ENCODE data around the gene EEIG2. TPM values are rescaled to one million over a fixed set of nuclear protein-coding genes. Genes with fewer than 3 reads are reported as not detected.

EEIG2 gene
- polyA plus RNA-seq, 4 donors: 7.8 to 21.7 (median 9.6) TPM

GRCh38 chr1:108523829-108524228 lies 36.1 kb upstream of the EEIG2 start:
- Histone ChIP-seq H3K9me3 (ENCODE audit: control insufficient read depth in 2 of 2, insufficient read depth in 1 of 2, low read depth in 1 of 2, low read length in 1 of 2) (no peaks in the 10 kb centered on the region), H3K36me3 (ENCODE audit: control insufficient read depth in 3 of 3, insufficient read depth in 2 of 3, low read depth in 1 of 3, low read length in 3 of 3) (no peaks in the 10 kb centered on the region), H3K27me3 (ENCODE audit: control insufficient read depth in 3 of 3, insufficient read depth in 3 of 3, low read length in 3 of 3) (no peaks in the 10 kb centered on the region), H3K4me3 (ENCODE audit: low read depth in 1 of 3, low read length in 3 of 3) (no peak overlapping the region), H3K4me1 (ENCODE audit: control insufficient read depth in 3 of 3, insufficient read depth in 2 of 3, low read depth in 1 of 3, low read length in 2 of 3) (peaks cover 0 to 4% (median 0%) of the 10 kb centered on the region in 3 donors), H3K27ac (ENCODE audit: low read depth in 1 of 3, low read length in 2 of 3) (no peak overlapping the region)
- no peak for DNase-seq
- FAIRE-seq: no peak

- DNase-seq: no peak
- no peaks in the 10 kb centered on the region for H3K9me3 ChIP-seq (ENCODE audit: control insufficient read depth in 2 of 2, insufficient read depth in 1 of 2, low read depth in 1 of 2, low read length in 1 of 2)
- WGBS, 3 donors: 82 to 85% (median 83%) methylated on average over 3 of the region's 3 CpGs
- H3K4me1 ChIP-seq (ENCODE audit: control insufficient read depth in 3 of 3, insufficient read depth in 2 of 3, low read depth in 1 of 3, low read length in 2 of 3): peaks cover 0 to 4% (median 0%) of the 10 kb centered on the region in 3 donors
- no peaks in the 10 kb centered on the region for H3K27me3 ChIP-seq (ENCODE audit: control insufficient read depth in 3 of 3, insufficient read depth in 3 of 3, low read length in 3 of 3)
- no peak overlapping the region for H3K27ac ChIP-seq (ENCODE audit: low read depth in 1 of 3, low read length in 2 of 3)
- no peak for FAIRE-seq
- no peaks in the 10 kb centered on the region for H3K36me3 ChIP-seq (ENCODE audit: control insufficient read depth in 3 of 3, insufficient read depth in 2 of 3, low read depth in 1 of 3, low read length in 3 of 3)
- no peak overlapping the region for H3K4me3 ChIP-seq (ENCODE audit: low read depth in 1 of 3, low read length in 3 of 3)
Observed at GRCh38 chr1:108524676-108525075, 35.2 kb upstream of the EEIG2 start.

- WGBS, 3 donors: 77 to 90% (median 88%) methylated on average over 3 of the region's 3 CpGs
- H3K4me1 ChIP-seq (ENCODE audit: control insufficient read depth in 3 of 3, insufficient read depth in 2 of 3, low read depth in 1 of 3, low read length in 2 of 3): peaks cover 0 to 3% (median 0%) of the 10 kb centered on the region in 3 donors
- H3K9me3 ChIP-seq (ENCODE audit: control insufficient read depth in 2 of 2, insufficient read depth in 1 of 2, low read depth in 1 of 2, low read length in 1 of 2): no peaks in the 10 kb centered on the region
- no peak overlapping the region for H3K4me3 ChIP-seq (ENCODE audit: low read depth in 1 of 3, low read length in 3 of 3)
- H3K27ac ChIP-seq (ENCODE audit: low read depth in 1 of 3, low read length in 2 of 3): no peak overlapping the region
- no peaks in the 10 kb centered on the region for H3K27me3 ChIP-seq (ENCODE audit: control insufficient read depth in 3 of 3, insufficient read depth in 3 of 3, low read length in 3 of 3)
- FAIRE-seq: no peak
- no peak for DNase-seq
- H3K36me3 ChIP-seq (ENCODE audit: control insufficient read depth in 3 of 3, insufficient read depth in 2 of 3, low read depth in 1 of 3, low read length in 3 of 3): no peaks in the 10 kb centered on the region
Observed at GRCh38 chr1:108527135-108527534, 32.8 kb upstream of the EEIG2 start.

GRCh38 chr1:108527837-108528236 lies 32.1 kb upstream of the EEIG2 start:
- H3K9me3 ChIP-seq (ENCODE audit: control insufficient read depth in 2 of 2, insufficient read depth in 1 of 2, low read depth in 1 of 2, low read length in 1 of 2): no peaks in the 10 kb centered on the region
- H3K36me3 ChIP-seq (ENCODE audit: control insufficient read depth in 3 of 3, insufficient read depth in 2 of 3, low read depth in 1 of 3, low read length in 3 of 3): no peaks in the 10 kb centered on the region
- FAIRE-seq: no peak
- H3K27me3 ChIP-seq (ENCODE audit: control insufficient read depth in 3 of 3, insufficient read depth in 3 of 3, low read length in 3 of 3): no peaks in the 10 kb centered on the region
- DNase-seq: no peak
- H3K4me3 ChIP-seq (ENCODE audit: low read depth in 1 of 3, low read length in 3 of 3): no peak overlapping the region
- WGBS, 3 donors: 92 to 96% (median 93%) methylated on average over 2 of the region's 2 CpGs
- H3K27ac ChIP-seq (ENCODE audit: low read depth in 1 of 3, low read length in 2 of 3): no peak overlapping the region
- H3K4me1 ChIP-seq (ENCODE audit: control insufficient read depth in 3 of 3, insufficient read depth in 2 of 3, low read depth in 1 of 3, low read length in 2 of 3): no peaks in the 10 kb centered on the region

- DNase-seq (no peak), FAIRE-seq (no peak)
- H3K36me3 ChIP-seq (ENCODE audit: control insufficient read depth in 3 of 3, insufficient read depth in 2 of 3, low read depth in 1 of 3, low read length in 3 of 3): no peaks in the 10 kb centered on the region
- no peak overlapping the region for H3K4me3 ChIP-seq (ENCODE audit: low read depth in 1 of 3, low read length in 3 of 3)
- no peaks in the 10 kb centered on the region for H3K27me3 ChIP-seq (ENCODE audit: control insufficient read depth in 3 of 3, insufficient read depth in 3 of 3, low read length in 3 of 3)
- WGBS, 3 donors: 71 to 90% (median 86%) methylated on average over 4 of the region's 4 CpGs
- H3K27ac ChIP-seq (ENCODE audit: low read depth in 1 of 3, low read length in 2 of 3): no peak overlapping the region
- H3K4me1 ChIP-seq (ENCODE audit: control insufficient read depth in 3 of 3, insufficient read depth in 2 of 3, low read depth in 1 of 3, low read length in 2 of 3): no peaks in the 10 kb centered on the region
- H3K9me3 ChIP-seq (ENCODE audit: control insufficient read depth in 2 of 2, insufficient read depth in 1 of 2, low read depth in 1 of 2, low read length in 1 of 2): no peaks in the 10 kb centered on the region
Observed at GRCh38 chr1:108531444-108531843, 28.5 kb upstream of the EEIG2 start.

- no peaks in the 10 kb centered on the region for H3K4me1 ChIP-seq (ENCODE audit: control insufficient read depth in 3 of 3, insufficient read depth in 2 of 3, low read depth in 1 of 3, low read length in 2 of 3)
- 60 to 71% (median 69%) methylated on average over 4 of the region's 4 CpGs for WGBS, 3 donors
- no peak overlapping the region for H3K4me3 ChIP-seq (ENCODE audit: low read depth in 1 of 3, low read length in 3 of 3)
- H3K27ac ChIP-seq (ENCODE audit: low read depth in 1 of 3, low read length in 2 of 3): no peak overlapping the region
- no peaks in the 10 kb centered on the region for H3K27me3 ChIP-seq (ENCODE audit: control insufficient read depth in 3 of 3, insufficient read depth in 3 of 3, low read length in 3 of 3)
- H3K9me3 ChIP-seq (ENCODE audit: control insufficient read depth in 2 of 2, insufficient read depth in 1 of 2, low read depth in 1 of 2, low read length in 1 of 2): no peaks in the 10 kb centered on the region
- no peak for FAIRE-seq
- no peak for DNase-seq
- no peaks in the 10 kb centered on the region for H3K36me3 ChIP-seq (ENCODE audit: control insufficient read depth in 3 of 3, insufficient read depth in 2 of 3, low read depth in 1 of 3, low read length in 3 of 3)
Observed at GRCh38 chr1:108532730-108533129, 27.2 kb upstream of the EEIG2 start.

GRCh38 chr1:108533351-108534083 lies 26.4 kb upstream of the EEIG2 start:
- no peaks in the 10 kb centered on the region for H3K9me3 ChIP-seq (ENCODE audit: control insufficient read depth in 2 of 2, insufficient read depth in 1 of 2, low read depth in 1 of 2, low read length in 1 of 2)
- WGBS, 3 donors: 8 to 38% (median 11%) methylated on average over 10 of the region's 10 CpGs
- H3K36me3 ChIP-seq (ENCODE audit: control insufficient read depth in 3 of 3, insufficient read depth in 2 of 3, low read depth in 1 of 3, low read length in 3 of 3): no peaks in the 10 kb centered on the region
- DNase-seq: peak in 1 of 2 donors; percentile 38
- H3K4me1 ChIP-seq (ENCODE audit: control insufficient read depth in 3 of 3, insufficient read depth in 2 of 3, low read depth in 1 of 3, low read length in 2 of 3): no peaks in the 10 kb centered on the region
- no peaks in the 10 kb centered on the region for H3K27me3 ChIP-seq (ENCODE audit: control insufficient read depth in 3 of 3, insufficient read depth in 3 of 3, low read length in 3 of 3)
- no peak overlapping the region for H3K27ac ChIP-seq (ENCODE audit: low read depth in 1 of 3, low read length in 2 of 3)
- no peak for FAIRE-seq
- no peak overlapping the region for H3K4me3 ChIP-seq (ENCODE audit: low read depth in 1 of 3, low read length in 3 of 3)

- peak in 1 of 2 donors; percentile 36 for DNase-seq
- no peak overlapping the region for H3K27ac ChIP-seq (ENCODE audit: low read depth in 1 of 3, low read length in 2 of 3)
- WGBS, 3 donors: 94 to 100% (median 99%) methylated on average over 3 of the region's 3 CpGs
- no peaks in the 10 kb centered on the region for H3K27me3 ChIP-seq (ENCODE audit: control insufficient read depth in 3 of 3, insufficient read depth in 3 of 3, low read length in 3 of 3)
- no peaks in the 10 kb centered on the region for H3K4me1 ChIP-seq (ENCODE audit: control insufficient read depth in 3 of 3, insufficient read depth in 2 of 3, low read depth in 1 of 3, low read length in 2 of 3)
- FAIRE-seq: no peak
- no peaks in the 10 kb centered on the region for H3K36me3 ChIP-seq (ENCODE audit: control insufficient read depth in 3 of 3, insufficient read depth in 2 of 3, low read depth in 1 of 3, low read length in 3 of 3)
- no peaks in the 10 kb centered on the region for H3K9me3 ChIP-seq (ENCODE audit: control insufficient read depth in 2 of 2, insufficient read depth in 1 of 2, low read depth in 1 of 2, low read length in 1 of 2)
- H3K4me3 ChIP-seq (ENCODE audit: low read depth in 1 of 3, low read length in 3 of 3): no peak overlapping the region
Observed at GRCh38 chr1:108534759-108535158, 25.1 kb upstream of the EEIG2 start.
